ENCODE results near the gene PON1. TPM values are rescaled to one million over a fixed set of nuclear protein-coding genes. Genes with fewer than 3 reads are reported as not detected.

The PON1 gene
- total and polyA plus RNA-seq, 2 of the 8 experiments (the other 6 are each of a cell fraction or from before 2014, with no cell fraction given) = not detected

DNA sequence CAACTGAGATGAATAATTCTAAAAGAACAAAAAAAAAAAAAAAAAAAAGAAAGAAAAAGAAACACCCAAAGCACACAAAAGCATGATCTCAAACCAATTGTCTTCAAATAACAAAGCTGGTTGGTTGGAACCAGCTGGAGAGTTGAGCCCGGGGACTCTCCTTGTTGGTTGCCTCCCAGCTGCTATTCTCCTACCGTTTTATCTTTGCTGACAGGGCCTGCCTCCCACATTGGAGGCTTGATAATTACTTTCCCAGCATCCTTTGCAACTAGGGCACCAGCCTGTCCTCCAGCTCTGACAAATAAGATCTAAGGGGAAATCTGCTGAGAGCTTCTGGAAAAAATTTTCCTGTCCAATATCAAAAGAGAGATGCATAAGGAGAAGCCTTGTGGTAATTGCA lies 6.8 kb downstream of the PON1 start:
- Histone ChIP-seq H4K5ac (ENCODE audit: insufficient read length, low read depth, low read length) (no peak overlapping the region), H2BK120ac (replicated peaks; ENCODE audit: low read depth, low read length) (no peak overlapping the region), H3K18ac (ENCODE audit: extremely low read depth, low read length) (no peak overlapping the region), H3K56ac (replicated peaks; ENCODE audit: insufficient read length, low read depth, low read length) (no peak overlapping the region), H2BK15ac (ENCODE audit: low read length) (no peak overlapping the region), H4K20me1 (replicated peaks in 1 of 2; ENCODE audit: control insufficient read depth in 1 of 2, insufficient read depth in 2 of 2, low read length in 2 of 2) (no peaks in the 10 kb centered on the region), H3K23me2 (ENCODE audit: low read depth, low read length) (no peaks in the 10 kb centered on the region), H3K4me2 (ENCODE audit: insufficient read depth in 1 of 2, low read depth in 2 of 2, low read length in 2 of 2) (no peak overlapping the region), H3K4ac (replicated peaks; ENCODE audit: insufficient read length, low read depth, low read length) (no peak overlapping the region), H3K23ac (ENCODE audit: insufficient read length) (no peak overlapping the region), H3K27me3 (replicated peaks in 1 of 4; ENCODE audit: control insufficient read depth in 3 of 4, extremely low read depth in 1 of 4, insufficient read depth in 3 of 4, low read length in 3 of 4) (no peaks in the 10 kb centered on the region), H4K8ac (ENCODE audit: extremely low read depth, insufficient read depth, low read length) (no peak overlapping the region), H3K27ac (ENCODE audit: low read depth, low read length) (no peak overlapping the region), H3K14ac (ENCODE audit: insufficient read length) (no peak overlapping the region), H3K9me3 (ENCODE audit: insufficient read depth in 2 of 2, low read depth in 1 of 2, low read length in 1 of 2) (no peaks in the 10 kb centered on the region), H2AFZ (ENCODE audit: low read length) (no peak overlapping the region), H3K9ac (replicated peaks in 1 of 4; ENCODE audit: extremely low read depth in 1 of 4, low read depth in 3 of 4, low read length in 3 of 4) (no peak overlapping the region), H2BK5ac (ENCODE audit: low read depth, low read length) (no peak overlapping the region), H3K79me2 (ENCODE audit: control insufficient read depth in 1 of 2, insufficient read depth in 2 of 2, low read length in 2 of 2) (no peaks in the 10 kb centered on the region), H3K4me3 (ENCODE audit: extremely low read depth in 1 of 4, insufficient read depth in 2 of 4, low read depth in 3 of 4, low read length in 4 of 4) (no peak overlapping the region), H2BK12ac (ENCODE audit: low read depth, low read length) (no peak overlapping the region), H3K4me1 (replicated peaks in 1 of 4; ENCODE audit: control insufficient read depth in 3 of 4, insufficient read depth in 4 of 4, low read length in 3 of 4) (peaks cover 0 to 2% (median 0%) of the 10 kb centered on the region in 4 experiments; a peak in 1 of 7 replicates), H3K79me1 (ENCODE audit: low read depth, low read length) (no peaks in the 10 kb centered on the region), H2BK20ac (ENCODE audit: low read length) (no peak overlapping the region), H4K91ac (replicated peaks; ENCODE audit: insufficient read length, low read length) (no peak overlapping the region), H3K36me3 (ENCODE audit: control insufficient read depth in 2 of 4, insufficient read depth in 4 of 4, low read length in 3 of 4) (no peaks in the 10 kb centered on the region), H2AK5ac (ENCODE audit: low read depth, low read length) (no peak overlapping the region)
- ChIA-PET POLR2A (ENCODE audit: partially characterized antibody) (no interaction called here), CTCF (ENCODE audit: partially characterized antibody) (interaction anchor here (0.7 kb wide), 1 partner anchor 743 kb away, joined by 3 read pairs; no protein-coding TSS in a partner anchor)
- DNase-seq (ENCODE audit: low read depth in 1 of 2, low spot score in 2 of 2) (no peak), FAIRE-seq (no peak)
- 87% methylated on average over 2 of the region's 2 CpGs; no CpG with 5 or more reads in 1 of the 2 experiments for WGBS, 2 experiments (ENCODE audit: extremely low coverage in 1 of 2, insufficient coverage in 1 of 2, insufficient read length in 1 of 2, insufficient replicate concordance in 2 of 2, low coverage in 1 of 2, low lambda C conversion rate in 2 of 2, missing lambda C conversion rate in 1 of 2)

Measured in H1 (cell line).